GM10847 (cell line): ENCODE results near the gene TMEM219.

Source experiments
- POLR2A ChIP-seq: IDR thresholded peaks from 2 replicates; pipeline ENCODE4 v1.6.1; 2011; ENCODE audit not compliant: insufficient read length; ENCODE audit errors: extremely low read depth

The TMEM219 gene

GRCh38 chr16:30009990-30010843 lies 48.3 kb downstream of the TMEM219 start:
- TF ChIP-seq POLR2A: no peak

- TF ChIP-seq POLR2A: no peak
These were observed 49.2 kb downstream of the TMEM219 start, which contains the start of gene DOC2A for GRCh38 chr16:30010844-30011713. TSS of gene DOC2A (minus strand) at chr16:30011027. CDS start at chr16:30010222, 805 bp downstream.

- no peak for TF ChIP-seq POLR2A
These were observed 50.0 kb downstream of the TMEM219 start for GRCh38 chr16:30011714-30012504.

GRCh38 chr16:30016555-30017276 lies 54.8 kb downstream of the TMEM219 start:
- no peak for TF ChIP-seq POLR2A

GRCh38 chr16:30017277-30017656 lies 55.4 kb downstream of the TMEM219 start:
- TF ChIP-seq POLR2A: no peak

- TF ChIP-seq POLR2A: no peak
These were observed 56.9 kb downstream of the TMEM219 start for GRCh38 chr16:30018731-30019158.
